Measurements from ENCODE around the gene SETBP1.

Gene SETBP1

GRCh38 chr18:44821924-44822323 is 141.2 kb downstream of the SETBP1 start:
- DNase-seq: no peak

GRCh38 chr18:44823286-44823685 is 142.6 kb downstream of the SETBP1 start:
- DNase-seq: no peak

- DNase-seq: no peak
Observed at GRCh38 chr18:44823782-44824181, 143.1 kb downstream of the SETBP1 start.

GRCh38 chr18:44824884-44825283 is 144.2 kb downstream of the SETBP1 start:
- DNase-seq: no peak

GRCh38 chr18:44826418-44827259 is 146.0 kb downstream of the SETBP1 start:
- no peak for DNase-seq

GRCh38 chr18:44828080-44828479 is 147.4 kb downstream of the SETBP1 start:
- no peak for DNase-seq

GRCh38 chr18:44830581-44830980 is 149.9 kb downstream of the SETBP1 start:
- no peak for DNase-seq

- DNase-seq: no peak
Observed at GRCh38 chr18:44833786-44834185, 153.1 kb downstream of the SETBP1 start.

- no peak for DNase-seq
Observed at GRCh38 chr18:44834867-44835469, 154.3 kb downstream of the SETBP1 start.

- DNase-seq: no peak
Observed at GRCh38 chr18:44835703-44836102, 155.0 kb downstream of the SETBP1 start.

GRCh38 chr18:44836263-44836662 is 155.6 kb downstream of the SETBP1 start:
- no peak for DNase-seq

- DNase-seq: no peak
Observed at GRCh38 chr18:44837482-44838180, 156.9 kb downstream of the SETBP1 start.

GRCh38 chr18:44838971-44839666 is 158.4 kb downstream of the SETBP1 start:
- peak; percentile 71 for DNase-seq

- no peak for DNase-seq
Observed at GRCh38 chr18:44840058-44840790, 159.5 kb downstream of the SETBP1 start.

- no peak for DNase-seq
Observed at GRCh38 chr18:44841221-44841620, 160.5 kb downstream of the SETBP1 start.

- no peak for DNase-seq
Observed at GRCh38 chr18:44841752-44842587, 161.3 kb downstream of the SETBP1 start.

GRCh38 chr18:44842588-44843412 is 162.1 kb downstream of the SETBP1 start:
- DNase-seq: no peak

- no peak for DNase-seq
Observed at GRCh38 chr18:44844486-44844885, 163.8 kb downstream of the SETBP1 start.

GRCh38 chr18:44846450-44846849 is 165.8 kb downstream of the SETBP1 start:
- DNase-seq: no peak

GRCh38 chr18:44848644-44849335 is 168.1 kb downstream of the SETBP1 start:
- no peak for DNase-seq
